Cardiac fibroblast (primary cell): ENCODE data around the gene ABCC11.

Experiments used
- DNase-seq, 2 donors: peaks; one replicate each; pipeline versions ENCODE4 v3.0.0 to v3.0.0-alpha.2; 2010; ENCODE audit warnings: low read depth in 2 of 2
- H3K4me3 ChIP-seq, 2 donors: replicated peaks in 1 of 2; 1 replicate in 1 of 2; 2 replicates in 1 of 2; pipeline ENCODE4 v1.5.1; 2011; ENCODE audit warnings: low read depth in 2 of 2, low read length in 2 of 2, mild to moderate bottlenecking in 2 of 2, moderate library complexity in 1 of 2
- TF ChIP-seq, protein P1 (sequence below): IDR thresholded peaks from one replicate; pipeline ENCODE4 v1.5.1; 2011; ENCODE audit warnings: low read depth, mild to moderate bottlenecking, low read length, inconsistent platforms

The ABCC11 gene

DNA sequence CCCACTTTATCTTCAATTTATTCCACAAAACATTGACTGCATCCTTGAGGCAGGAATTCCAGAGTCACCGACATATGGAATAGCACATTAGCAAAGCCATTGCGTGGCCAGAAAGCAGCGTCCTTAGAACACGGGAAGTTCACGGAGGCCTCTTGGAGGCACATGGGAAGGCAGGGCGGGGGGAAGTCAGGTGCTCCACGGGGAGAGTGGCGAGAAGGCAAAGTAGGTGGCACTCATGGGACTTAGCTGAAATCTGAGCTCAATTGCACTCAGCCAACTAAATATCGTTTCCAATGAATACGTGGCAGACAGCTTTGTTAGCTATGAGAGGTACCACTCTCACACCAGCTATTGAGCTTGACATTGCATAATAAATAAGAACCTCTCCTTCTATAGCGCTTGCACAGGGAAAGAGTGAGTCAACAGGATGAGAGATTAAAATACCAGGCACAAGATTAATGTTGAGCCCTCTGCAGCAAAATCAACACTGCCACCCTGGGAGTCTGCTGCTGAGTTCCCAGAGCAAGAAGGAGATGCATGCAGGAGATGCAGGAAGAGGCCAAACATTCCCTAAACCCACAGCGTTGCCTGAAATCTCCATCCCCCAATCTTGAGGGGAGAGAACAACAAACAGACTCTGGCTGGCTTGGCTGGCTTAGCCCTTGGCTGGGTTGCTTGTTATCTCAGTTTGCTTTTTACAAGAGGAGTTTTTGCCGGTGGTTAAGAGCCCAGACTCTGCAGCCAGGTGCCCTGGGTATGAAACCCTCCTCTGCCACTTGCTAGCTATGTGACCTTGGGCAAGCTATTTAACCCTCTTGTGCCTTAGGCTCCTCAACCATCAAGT, 120.3 kb downstream of the ABCC11 start:
- TF ChIP-seq, protein P1, sequence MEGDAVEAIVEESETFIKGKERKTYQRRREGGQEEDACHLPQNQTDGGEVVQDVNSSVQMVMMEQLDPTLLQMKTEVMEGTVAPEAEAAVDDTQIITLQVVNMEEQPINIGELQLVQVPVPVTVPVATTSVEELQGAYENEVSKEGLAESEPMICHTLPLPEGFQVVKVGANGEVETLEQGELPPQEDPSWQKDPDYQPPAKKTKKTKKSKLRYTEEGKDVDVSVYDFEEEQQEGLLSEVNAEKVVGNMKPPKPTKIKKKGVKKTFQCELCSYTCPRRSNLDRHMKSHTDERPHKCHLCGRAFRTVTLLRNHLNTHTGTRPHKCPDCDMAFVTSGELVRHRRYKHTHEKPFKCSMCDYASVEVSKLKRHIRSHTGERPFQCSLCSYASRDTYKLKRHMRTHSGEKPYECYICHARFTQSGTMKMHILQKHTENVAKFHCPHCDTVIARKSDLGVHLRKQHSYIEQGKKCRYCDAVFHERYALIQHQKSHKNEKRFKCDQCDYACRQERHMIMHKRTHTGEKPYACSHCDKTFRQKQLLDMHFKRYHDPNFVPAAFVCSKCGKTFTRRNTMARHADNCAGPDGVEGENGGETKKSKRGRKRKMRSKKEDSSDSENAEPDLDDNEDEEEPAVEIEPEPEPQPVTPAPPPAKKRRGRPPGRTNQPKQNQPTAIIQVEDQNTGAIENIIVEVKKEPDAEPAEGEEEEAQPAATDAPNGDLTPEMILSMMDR: no peak
- DNase-seq: peak; percentile 88 to 97
- no peak overlapping the region for H3K4me3 ChIP-seq

DNA sequence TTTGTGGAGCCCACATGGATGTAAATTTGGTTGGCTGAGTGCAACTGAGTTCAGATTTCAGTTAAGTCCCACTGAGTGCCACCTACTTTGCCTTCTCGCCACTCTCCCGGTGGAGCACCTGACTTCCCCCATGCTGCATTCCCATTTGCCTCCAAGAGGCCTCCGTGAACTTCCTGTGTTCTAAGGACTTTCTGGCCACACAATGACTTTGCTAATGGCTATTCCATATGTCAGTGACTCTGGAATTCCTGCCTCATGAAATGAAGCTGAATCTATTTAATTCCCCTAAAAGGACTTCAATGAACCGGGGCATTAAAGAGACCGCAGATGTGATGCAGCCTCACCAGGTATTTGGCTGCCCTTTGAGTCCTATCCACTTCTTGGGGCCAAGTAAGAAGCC, 121.5 kb downstream of the ABCC11 start:
- no peak for DNase-seq
- H3K4me3 ChIP-seq: no peak overlapping the region
- TF ChIP-seq, protein P1: no peak

DNA sequence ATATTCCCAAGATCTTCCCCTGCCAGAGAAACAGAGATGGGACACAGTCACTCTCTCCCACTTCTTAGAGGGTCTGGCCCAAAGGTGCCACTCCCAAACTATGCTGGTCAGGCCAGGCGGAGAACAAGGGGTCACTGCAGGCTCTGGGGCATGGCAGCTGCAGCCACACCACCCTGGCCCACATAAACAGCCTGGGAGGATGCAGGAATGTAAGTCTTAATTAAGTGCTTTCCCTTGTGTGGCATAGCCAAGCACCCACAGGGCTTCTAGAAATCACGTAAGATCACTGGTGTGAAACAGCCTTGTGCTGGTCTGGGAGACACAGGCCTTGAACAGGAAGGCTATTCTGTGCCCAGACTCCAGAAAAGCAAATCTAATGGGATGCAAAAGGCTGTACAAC, 123.1 kb downstream of the ABCC11 start:
- no peak for DNase-seq
- TF ChIP-seq, protein P1: no peak
- H3K4me3 ChIP-seq: no peak overlapping the region

DNA sequence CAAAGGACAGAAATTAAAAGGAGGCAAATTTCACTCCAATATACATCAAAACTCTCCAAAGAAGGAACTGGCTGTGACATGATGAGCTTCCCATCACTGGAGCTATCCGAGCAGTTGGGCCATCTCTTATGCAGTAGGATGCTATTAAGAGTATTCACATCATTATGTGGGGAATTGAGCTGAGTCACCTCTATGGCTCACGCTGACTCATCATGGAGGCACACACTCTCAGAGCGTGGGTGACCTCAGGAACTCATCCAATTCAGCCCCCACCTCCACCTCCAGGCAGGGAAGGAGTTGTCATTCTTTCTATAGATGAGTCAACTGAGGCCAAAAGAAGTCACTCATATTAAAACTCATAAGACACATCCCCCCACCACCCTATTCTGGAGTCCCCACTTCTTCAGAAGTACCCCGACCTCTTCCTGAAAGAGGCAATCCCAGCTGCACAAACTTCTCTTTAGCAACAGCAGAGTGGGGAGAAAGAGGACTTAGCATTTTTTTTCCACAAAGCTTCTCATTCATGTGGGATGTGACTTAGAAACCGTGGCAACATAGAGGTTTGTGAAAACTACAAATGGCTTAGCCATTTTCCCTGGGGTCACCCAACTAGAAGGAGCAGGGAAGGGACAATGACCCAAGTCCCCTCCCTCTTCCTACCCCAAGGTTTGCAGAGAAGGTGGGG, 124.1 kb downstream of the ABCC11 start:
- TF ChIP-seq, protein P1: no peak
- no peak overlapping the region for H3K4me3 ChIP-seq
- DNase-seq: peak; percentile 91 to 99

DNA sequence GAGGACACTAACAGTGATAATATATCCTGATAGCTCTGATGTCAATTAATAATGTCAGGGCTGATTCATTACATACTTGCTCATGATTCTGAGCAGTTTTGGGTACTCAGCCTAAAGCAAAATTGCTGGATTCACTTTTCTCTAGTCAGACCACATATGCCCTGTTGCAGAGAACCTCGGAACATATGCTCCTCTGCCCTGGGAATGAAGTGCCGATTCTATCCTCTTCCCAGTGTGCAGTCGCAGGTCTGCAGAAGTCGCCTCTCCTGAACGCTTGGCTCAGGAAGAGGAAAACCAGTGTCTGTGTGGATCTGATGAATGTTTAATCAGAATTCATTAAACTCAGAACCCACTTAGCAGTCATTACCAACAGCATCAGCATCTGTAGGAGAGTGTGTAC, 126.1 kb downstream of the ABCC11 start:
- no peak overlapping the region for H3K4me3 ChIP-seq
- DNase-seq: no peak
- TF ChIP-seq, protein P1: no peak

DNA sequence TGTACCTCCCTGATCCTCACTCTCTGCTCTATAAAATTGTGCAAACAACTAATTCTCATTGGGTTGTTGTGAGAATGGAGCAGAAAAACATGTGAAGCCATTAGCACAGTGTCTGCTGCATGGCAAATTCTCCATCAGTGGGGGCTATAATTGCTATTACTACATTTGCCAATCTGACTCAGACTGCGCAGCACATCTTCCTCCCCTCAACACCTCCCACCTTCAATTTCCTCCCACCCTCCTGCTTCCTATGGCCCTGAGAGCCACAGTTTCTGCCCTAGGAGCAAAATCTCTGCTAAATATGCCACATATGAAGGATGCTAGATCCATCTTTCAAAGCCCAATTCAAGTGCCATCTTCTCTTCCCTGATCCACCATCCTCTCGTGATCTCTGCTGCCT, 128.5 kb downstream of the ABCC11 start:
- no peak overlapping the region for H3K4me3 ChIP-seq
- TF ChIP-seq, protein P1: no peak
- DNase-seq: no peak
